ENCODE data around the gene CCDC92. TPM values are rescaled to one million over a fixed set of nuclear protein-coding genes. Genes with fewer than 3 reads are reported as not detected.

Gene CCDC92
- total RNA-seq, 1 experiment from 2014 or later: 53.7 TPM

DNA sequence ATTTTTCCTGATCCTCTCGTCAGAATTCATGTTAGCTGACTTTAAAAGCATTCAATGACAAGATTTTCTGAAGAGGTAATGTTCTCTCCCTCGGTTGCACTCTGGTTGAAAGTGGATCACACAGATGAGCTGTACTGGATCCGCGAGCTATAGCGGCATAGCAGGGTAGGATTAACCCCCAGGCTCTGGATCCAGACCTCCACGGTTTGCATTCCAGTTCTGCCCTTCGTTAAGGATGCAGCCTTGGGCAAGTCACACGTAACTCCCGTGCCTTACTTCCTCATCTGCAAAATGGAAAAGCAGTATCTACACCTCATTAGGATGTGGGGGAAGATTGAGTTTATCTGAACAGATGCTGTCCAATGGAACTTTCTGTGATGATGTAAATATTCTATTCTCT is 13.8 kb downstream of the CCDC92 start:
- no peak for TF ChIP-seq POLR2AphosphoS5 (IDR thresholded peaks at IDR 0.05; ENCODE audit: low read depth, low read length)
- TF ChIP-seq SIN3A (IDR thresholded peaks at IDR 0.05; ENCODE audit: borderline replicate concordance, insufficient read depth, low read depth, low read length): no peak
- no peak for TF ChIP-seq TCF7L2 (IDR thresholded peaks at IDR 0.05; ENCODE audit: low read depth, low read length)
- TF ChIP-seq, protein P1, sequence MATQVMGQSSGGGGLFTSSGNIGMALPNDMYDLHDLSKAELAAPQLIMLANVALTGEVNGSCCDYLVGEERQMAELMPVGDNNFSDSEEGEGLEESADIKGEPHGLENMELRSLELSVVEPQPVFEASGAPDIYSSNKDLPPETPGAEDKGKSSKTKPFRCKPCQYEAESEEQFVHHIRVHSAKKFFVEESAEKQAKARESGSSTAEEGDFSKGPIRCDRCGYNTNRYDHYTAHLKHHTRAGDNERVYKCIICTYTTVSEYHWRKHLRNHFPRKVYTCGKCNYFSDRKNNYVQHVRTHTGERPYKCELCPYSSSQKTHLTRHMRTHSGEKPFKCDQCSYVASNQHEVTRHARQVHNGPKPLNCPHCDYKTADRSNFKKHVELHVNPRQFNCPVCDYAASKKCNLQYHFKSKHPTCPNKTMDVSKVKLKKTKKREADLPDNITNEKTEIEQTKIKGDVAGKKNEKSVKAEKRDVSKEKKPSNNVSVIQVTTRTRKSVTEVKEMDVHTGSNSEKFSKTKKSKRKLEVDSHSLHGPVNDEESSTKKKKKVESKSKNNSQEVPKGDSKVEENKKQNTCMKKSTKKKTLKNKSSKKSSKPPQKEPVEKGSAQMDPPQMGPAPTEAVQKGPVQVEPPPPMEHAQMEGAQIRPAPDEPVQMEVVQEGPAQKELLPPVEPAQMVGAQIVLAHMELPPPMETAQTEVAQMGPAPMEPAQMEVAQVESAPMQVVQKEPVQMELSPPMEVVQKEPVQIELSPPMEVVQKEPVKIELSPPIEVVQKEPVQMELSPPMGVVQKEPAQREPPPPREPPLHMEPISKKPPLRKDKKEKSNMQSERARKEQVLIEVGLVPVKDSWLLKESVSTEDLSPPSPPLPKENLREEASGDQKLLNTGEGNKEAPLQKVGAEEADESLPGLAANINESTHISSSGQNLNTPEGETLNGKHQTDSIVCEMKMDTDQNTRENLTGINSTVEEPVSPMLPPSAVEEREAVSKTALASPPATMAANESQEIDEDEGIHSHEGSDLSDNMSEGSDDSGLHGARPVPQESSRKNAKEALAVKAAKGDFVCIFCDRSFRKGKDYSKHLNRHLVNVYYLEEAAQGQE (IDR thresholded peaks at IDR 0.05; ENCODE audit: insufficient read depth in 1 of 2, low read depth in 2 of 2, low read length in 1 of 2): no peak
- TF ChIP-seq, protein P2, sequence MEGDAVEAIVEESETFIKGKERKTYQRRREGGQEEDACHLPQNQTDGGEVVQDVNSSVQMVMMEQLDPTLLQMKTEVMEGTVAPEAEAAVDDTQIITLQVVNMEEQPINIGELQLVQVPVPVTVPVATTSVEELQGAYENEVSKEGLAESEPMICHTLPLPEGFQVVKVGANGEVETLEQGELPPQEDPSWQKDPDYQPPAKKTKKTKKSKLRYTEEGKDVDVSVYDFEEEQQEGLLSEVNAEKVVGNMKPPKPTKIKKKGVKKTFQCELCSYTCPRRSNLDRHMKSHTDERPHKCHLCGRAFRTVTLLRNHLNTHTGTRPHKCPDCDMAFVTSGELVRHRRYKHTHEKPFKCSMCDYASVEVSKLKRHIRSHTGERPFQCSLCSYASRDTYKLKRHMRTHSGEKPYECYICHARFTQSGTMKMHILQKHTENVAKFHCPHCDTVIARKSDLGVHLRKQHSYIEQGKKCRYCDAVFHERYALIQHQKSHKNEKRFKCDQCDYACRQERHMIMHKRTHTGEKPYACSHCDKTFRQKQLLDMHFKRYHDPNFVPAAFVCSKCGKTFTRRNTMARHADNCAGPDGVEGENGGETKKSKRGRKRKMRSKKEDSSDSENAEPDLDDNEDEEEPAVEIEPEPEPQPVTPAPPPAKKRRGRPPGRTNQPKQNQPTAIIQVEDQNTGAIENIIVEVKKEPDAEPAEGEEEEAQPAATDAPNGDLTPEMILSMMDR (IDR thresholded peaks at IDR 0.05): no peak
- BruUV-seq (replicated peaks): no TSS peak
- Histone ChIP-seq H3K27me3 (ENCODE audit: control insufficient read depth, insufficient read depth, low read length) (no peaks in the 10 kb centered on the region), H3K9me3 (ENCODE audit: control insufficient read depth, insufficient read depth, low read depth, low read length) (no peaks in the 10 kb centered on the region), H3K4me1 (ENCODE audit: control insufficient read depth, insufficient read depth, low read length) (no peaks in the 10 kb centered on the region), H3K27ac (ENCODE audit: low read length) (no peak overlapping the region), H3K4me3 (ENCODE audit: low read depth in 2 of 2, low read length in 2 of 2) (no peak overlapping the region), H3K36me3 (ENCODE audit: control insufficient read depth, insufficient read depth, low read length) (no peaks in the 10 kb centered on the region)
- ChIA-PET CTCF (no interaction called here), POLR2A (no interaction called here)
- ATAC-seq (no peak), DNase-seq (ENCODE audit: low read depth, low spot score) (no peak)
- in situ Hi-C loops (cut with HindIII; ENCODE audit: low pct_unique_long_range_greater_than_20kb, low sequenced_read_pairs) (no loop called here), intact Hi-C loops (cut with micrococcal nuclease; ENCODE audit: unreplicated experiment) (no loop called here)

DNA sequence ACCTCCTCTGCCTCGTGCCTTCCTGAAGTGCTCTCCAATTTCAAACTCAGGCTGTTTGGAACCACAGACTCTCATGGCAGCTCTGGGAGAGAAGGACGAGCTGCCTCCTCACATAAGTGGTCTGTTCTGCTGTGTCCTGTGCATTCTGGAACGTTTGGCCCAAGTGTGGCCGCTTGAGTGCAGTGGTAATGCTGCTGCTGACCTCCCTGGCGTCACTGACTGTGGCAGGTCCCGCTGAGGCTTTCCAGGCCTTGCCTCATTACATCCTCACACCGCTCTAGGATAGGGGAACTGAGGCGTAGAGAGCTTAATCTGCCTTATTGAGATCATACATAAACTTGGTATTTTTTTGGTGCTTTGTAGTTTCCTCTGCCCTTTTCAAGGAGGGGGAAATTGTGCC is 14.2 kb downstream of the CCDC92 start:
- Histone ChIP-seq H3K27ac (ENCODE audit: low read length) (no peak overlapping the region), H3K36me3 (ENCODE audit: control insufficient read depth, insufficient read depth, low read length) (no peaks in the 10 kb centered on the region), H3K4me3 (ENCODE audit: low read depth in 2 of 2, low read length in 2 of 2) (no peak overlapping the region), H3K4me1 (ENCODE audit: control insufficient read depth, insufficient read depth, low read length) (no peaks in the 10 kb centered on the region), H3K9me3 (ENCODE audit: control insufficient read depth, insufficient read depth, low read depth, low read length) (no peaks in the 10 kb centered on the region), H3K27me3 (ENCODE audit: control insufficient read depth, insufficient read depth, low read length) (no peaks in the 10 kb centered on the region)
- ChIA-PET POLR2A (interaction anchor here (0.6 kb wide), 1 partner anchor 8 kb away, joined by 5 read pairs; no protein-coding TSS in a partner anchor), CTCF (no interaction called here)
- in situ Hi-C loops (cut with HindIII; ENCODE audit: low pct_unique_long_range_greater_than_20kb, low sequenced_read_pairs): no loop called here
- TF ChIP-seq SIN3A (IDR thresholded peaks at IDR 0.05; ENCODE audit: borderline replicate concordance, insufficient read depth, low read depth, low read length) (no peak), POLR2AphosphoS5 (IDR thresholded peaks at IDR 0.05; ENCODE audit: low read depth, low read length) (no peak), TCF7L2 (IDR thresholded peaks at IDR 0.05; ENCODE audit: low read depth, low read length) (no peak)
- TF ChIP-seq, protein P1 (IDR thresholded peaks at IDR 0.05; ENCODE audit: insufficient read depth in 1 of 2, low read depth in 2 of 2, low read length in 1 of 2): no peak
- TF ChIP-seq, protein P2 (IDR thresholded peaks at IDR 0.05): no peak
- BruUV-seq (replicated peaks): no TSS peak
- intact Hi-C loops (cut with micrococcal nuclease; ENCODE audit: unreplicated experiment): no loop called here
- DNase-seq (ENCODE audit: low read depth, low spot score) (no peak), ATAC-seq (no peak)
